GM19467 (cell line): ENCODE data around the gene KRTAP10-12.
"Not testable (repeated sequence)": the region's sequence is repeated elsewhere in the genome, so short reads cannot be mapped to it uniquely, and the experiment has no call there.

Experiments
- ATAC-seq: cut with Tn5 transposase; IDR thresholded peaks from one replicate; pipeline ENCODE4 v1.9.1; 2021; ENCODE audit warnings: mild to moderate bottlenecking, moderate library complexity; ENCODE audit not compliant: unreplicated experiment

Gene KRTAP10-12

DNA sequence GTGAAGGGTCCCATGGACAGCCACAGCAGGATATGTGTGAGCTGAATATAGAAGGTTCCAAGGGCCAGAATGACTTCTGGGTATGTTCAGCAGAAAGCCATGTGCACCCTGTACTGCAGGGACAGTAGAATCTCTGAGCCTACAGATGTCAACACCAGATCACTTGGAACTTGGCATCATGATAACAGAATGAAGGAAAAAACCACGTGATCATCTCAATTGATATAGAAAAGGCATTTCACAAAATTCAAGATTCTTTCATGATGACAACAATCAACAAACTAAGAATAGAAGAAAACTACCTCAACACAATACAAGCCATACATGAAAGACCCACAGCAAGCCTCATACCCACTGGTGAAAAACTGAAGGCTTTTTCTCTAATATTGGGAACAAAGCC lies 29.4 kb upstream of the KRTAP10-12 start:
- no peak for ATAC-seq

DNA sequence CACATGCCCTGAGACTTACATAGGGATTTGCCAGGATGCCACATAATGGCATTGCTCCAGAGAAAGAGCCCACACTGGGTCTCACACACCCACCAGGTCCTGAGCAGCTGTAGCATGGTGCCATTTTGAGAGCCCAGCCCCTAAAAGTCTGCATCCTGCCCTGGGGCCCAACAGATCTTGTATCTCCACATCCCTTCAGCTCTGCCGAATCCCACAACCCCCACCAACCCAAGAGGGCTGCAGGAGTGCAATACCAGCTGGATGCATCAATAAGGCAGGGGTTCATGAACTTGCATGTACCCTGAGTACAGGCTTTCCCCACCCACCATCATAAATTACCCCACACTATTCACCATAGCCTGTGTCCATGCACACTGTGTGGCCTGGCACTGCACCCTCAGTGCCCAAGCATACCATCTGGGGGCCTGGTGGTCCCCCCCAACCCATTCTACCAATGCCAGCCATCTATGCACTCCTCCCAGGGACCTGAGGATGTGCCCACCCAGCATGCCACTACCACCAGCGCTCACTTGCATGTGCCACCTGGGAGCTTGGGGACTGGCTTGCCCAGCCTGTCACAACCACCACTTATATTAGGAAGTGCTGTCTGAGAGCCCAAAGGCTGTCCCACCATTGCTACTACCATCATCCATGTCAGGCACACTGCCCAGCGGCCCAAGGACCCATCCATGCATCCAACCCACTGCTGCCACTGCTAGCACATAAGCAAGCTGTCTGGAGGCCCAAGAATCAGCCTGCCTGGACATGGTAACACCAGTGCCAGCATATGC lies 26.1 kb upstream of the KRTAP10-12 start:
- ATAC-seq: no peak

DNA sequence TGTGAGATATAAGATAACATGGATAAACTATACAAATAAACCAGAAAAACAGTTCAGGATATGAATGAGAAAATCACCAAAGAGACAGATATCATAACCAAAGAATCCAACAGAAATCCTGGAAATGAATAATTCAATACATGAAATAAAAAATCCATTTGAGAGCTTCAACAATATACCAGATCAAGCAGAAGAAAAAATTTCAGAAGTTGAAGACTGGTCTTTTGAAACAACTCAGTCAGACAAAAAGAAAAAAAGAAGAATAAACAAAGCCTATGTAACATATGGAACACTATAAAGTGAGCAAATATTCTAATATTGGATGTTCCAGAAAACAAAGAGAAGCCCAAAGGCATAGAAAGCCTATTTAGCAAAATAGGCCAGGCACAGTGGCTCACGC lies 25.1 kb upstream of the KRTAP10-12 start:
- no peak for ATAC-seq

DNA sequence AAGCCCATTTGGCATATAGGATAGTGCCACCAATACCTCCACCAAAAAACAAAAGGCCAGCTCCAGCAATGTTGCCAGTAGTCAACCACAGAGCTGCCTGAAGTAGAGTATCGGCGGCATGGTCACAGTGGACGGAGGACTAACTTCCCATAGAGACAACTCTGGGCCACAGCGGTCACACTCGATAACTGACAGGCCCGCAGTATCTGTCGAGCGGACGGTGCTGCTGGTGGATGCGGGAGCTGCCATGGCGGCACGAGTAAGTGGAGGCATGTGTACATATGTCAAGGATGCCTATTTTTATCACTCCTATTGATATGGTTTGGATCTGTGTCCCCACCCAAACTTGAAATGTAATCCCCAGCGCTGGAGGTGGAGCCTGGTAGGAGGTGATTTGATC lies 19.1 kb upstream of the KRTAP10-12 start:
- ATAC-seq: no peak

DNA sequence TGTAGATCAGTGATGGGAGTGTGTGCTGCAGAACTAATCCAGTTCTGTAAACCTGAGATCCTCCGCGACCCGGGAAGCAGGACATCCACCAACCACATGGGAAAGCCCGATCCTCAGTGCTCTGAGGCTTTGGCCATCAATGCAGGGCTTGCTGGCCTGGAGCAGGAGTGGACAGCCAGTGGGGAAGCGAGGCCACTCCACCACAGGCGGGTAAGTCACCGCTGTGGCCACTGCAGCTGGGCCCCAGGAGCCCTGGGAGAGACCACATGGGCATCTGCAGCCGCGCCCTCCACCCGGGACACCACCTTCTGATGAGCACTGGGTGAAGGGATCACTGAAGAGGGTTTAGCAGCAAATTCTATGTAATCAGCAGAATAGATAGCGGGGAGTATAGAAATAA lies 15.8 kb upstream of the KRTAP10-12 start:
- no peak for ATAC-seq

DNA sequence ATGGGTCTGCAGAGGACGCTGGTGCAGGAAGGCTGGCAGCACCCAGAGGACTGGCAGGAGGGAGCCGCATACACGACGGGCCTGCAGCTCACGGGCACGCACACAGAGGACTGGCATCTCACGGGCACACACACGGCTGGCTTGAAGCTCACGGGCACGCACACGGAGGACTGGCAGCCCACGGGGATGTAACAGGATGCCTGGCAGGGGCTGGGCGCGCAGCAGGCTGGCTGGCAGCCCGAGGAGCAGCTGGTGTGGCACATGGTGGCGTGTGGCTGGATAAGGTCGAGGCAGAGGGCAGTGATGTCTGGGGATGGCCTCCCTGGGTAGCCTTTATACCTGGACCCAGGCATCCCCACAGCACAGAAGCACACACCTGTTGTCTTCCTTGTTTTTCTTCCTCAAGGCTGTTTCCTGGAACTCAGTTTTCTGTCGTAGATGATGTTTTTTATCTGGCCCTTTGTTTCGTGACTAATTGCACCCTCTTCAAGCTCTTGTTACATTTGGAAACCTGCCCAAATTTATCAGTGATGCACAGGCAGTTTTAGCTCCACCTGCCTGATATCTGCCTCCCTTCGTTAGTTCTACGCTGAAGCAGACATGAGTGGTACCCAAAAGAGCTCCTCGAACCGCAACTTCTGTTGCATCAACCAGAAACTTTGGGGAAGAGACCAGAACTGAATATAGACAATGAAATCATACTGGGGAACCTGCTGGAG lies 15.0 kb upstream of the KRTAP10-12 start, which contains the start of gene KRTAP12-1:
KRTAP12-1 (minus strand) TSS at position 303 of the 719 bp plus-strand sequence; CDS start at position 263, 40 bp downstream.
- ATAC-seq: no peak

DNA sequence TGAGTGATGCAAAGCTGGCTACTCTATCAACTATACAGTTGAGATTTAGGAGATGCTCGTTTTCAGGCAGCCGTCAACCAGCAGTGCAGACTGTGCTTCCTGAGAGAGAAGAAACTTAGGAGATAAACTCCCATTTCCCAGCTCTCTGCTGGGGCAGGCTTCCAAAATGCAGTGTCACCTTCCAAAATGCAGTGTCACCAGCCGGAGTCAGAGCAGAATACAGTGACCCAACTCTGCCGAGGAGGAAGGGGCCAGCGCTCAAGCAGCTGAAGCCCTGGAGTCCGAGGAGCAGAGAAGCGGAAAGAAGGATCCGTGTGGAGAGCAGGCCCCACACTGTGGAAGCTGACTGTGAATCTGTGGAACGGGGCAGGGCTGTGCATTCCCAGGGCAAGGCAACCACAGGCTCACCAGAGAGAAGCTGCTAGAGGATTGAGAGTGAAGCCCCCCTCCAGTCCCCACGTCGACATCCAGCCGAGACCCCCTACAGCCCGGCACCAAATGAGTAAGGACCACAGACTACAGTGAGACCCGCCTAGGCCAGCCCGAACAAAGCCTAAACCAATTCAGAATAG lies 14.3 kb upstream of the KRTAP10-12 start:
- no peak for ATAC-seq

DNA sequence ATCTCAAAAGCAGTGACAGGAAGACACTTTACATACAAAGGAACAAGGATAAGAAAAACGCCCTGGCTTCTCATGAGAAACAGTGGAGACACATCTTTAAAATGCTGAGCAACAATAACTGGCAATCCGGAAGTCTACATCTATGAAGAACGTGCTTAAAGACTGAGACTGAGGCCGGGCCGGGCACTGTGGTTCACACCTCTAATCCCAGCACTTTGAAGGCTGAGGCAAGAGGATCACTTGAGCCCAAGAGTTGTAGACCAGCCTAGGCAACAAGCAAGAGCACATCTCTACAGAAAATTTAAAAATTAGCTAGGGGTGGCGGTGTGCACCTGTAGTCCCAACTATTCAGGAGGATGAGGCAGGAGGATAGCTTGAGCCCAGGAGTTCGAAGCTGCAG lies 12.9 kb upstream of the KRTAP10-12 start:
- ATAC-seq: no peak

DNA sequence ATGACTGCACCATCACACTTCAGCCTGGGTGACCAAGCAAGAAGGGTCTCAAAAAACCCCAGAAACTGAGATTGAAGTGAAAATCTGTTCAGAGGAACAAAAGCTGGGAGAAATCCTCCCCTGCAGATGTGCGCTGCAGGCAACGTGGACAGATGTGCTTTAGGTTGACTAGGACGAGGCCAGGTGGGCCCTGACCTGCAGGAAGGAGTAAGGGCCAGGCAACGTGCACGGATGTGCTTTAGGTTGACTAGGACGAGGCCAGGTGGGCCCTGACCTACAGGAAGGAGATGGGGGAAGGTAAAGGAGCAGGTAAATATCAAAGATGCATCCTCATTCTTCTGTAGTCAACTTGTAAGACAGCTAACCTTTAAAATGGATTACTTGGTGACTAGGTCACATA lies 12.5 kb upstream of the KRTAP10-12 start:
- no peak for ATAC-seq

DNA sequence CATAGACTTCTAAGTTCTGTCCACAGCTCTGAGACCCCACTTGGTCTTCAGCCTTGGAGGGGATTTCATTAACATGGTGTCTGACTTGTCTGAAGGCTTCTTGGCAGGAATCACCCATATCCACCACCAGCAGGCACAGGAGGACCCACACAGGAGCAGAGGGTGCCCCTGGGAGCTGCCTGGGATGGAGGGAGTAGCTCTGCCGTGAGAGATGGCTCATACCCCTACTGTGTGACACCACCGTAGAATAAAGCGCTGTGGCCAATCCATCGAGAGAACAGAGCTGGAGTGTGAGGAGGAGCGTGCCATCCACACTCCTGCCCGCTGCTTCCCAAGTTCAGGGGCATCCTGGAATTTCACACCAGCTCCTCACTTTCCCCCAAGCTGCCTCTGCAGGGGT lies 11.9 kb upstream of the KRTAP10-12 start:
- ATAC-seq: not testable (repeated sequence)

DNA sequence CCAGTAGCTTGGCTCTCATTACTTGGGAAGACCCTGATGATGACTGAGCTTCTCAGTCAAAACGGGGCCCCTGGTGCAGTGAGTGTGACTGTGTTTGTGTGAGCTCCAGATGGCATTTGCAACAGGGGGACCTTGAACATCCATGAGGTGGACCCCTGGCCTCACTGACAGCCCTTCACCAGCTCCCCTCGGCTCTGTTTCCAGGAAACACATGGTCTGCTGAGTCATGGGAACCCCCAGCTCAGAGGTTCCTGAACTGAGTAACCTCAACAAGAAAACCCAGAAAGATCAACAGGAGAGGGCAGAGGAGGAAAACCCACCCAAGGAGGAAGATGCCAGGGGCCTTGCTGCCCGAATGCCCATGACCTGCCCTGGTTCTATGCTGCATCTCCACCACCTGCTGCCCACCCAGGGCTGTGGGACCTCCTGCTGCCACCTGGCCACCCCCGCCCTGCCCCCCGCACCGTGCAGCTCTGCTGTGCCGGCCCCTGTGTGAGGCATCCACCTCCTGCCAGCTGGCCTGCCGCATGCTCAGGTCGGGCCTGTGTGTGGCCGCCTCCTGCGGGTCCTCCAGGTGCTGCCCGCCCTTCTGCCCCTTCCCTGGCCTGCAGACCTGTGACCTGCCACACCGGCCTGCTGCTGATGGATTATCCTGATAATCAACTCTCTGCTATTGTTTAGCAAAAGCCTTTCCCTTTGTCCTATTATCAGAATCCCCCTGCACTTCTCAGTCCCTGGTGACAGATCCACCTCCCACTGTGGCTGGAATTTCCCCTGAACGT lies 10.8 kb upstream of the KRTAP10-12 start:
- no peak for ATAC-seq

DNA sequence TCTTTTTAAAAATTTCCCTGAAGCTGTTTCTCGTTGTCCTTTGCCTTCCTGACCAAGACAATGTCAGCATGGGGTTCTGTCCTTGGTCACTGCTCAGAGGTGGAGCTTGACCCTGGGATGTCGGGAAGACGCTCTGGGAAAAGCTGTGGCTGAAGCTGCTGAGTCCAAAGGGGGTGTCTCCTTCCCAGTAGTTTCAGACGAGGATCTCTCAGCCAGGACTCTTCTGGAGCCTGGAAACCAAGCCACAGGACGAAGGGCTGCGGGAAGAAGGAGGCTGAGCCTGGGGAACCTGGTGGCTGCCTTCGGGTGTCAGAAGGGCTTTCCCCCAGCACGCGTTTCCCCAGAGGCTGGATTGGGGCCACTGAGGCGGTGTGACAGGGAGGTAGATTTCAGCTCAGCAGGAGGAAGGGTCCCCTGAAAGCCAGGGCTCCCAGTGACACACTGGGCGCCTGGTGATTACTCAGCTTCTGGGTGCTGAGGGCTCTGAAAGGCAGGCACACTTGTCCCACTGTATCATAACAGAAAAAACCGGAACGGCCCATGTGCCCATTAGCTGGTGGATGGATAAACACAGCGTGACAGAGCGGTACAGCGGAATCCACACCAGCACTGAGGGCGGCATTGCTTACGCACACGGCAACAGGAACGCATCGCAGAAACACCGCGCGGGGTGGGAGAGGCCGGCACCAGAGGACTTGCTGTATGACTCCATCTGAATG lies 10.0 kb upstream of the KRTAP10-12 start:
- no peak for ATAC-seq

DNA sequence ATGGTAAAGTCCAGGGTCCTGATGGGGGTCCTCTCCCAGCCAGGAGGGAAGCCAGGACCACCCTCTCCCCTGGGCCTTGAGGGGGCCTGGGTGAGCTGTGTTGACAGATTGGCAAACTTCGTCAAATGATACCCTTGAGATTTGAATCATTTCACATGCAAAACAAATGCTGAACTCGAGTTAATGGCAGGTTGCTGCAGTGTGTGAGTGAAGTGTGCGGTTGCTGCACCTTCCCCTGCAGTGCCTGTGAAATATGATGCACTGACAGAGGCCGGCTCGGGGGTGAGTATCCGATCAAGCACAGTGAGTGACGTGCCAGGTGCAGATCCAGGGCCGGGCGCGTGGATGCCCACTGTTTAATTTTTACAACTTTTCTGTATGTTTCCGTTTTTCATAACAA lies 9.3 kb upstream of the KRTAP10-12 start:
- ATAC-seq: no peak

DNA sequence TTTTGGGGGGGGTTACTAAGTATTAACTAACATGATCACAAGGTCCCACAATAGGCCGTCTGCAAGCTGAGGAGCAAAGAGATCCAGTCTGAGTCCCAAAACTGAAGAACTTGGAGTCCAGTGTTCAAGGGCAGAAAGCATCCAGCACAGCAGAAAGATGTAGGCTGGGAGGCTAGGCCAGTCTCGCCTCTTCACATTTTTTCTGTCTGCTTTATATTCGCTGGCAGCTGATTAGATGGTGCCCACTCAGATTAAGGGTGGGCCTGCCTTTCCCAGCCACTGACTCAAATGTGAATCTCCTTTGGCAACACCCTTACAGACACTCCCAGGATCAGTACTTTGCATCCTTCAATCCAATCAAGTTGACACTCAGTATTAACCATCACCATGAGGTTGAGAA lies 7.2 kb upstream of the KRTAP10-12 start:
- not testable (repeated sequence) for ATAC-seq

DNA sequence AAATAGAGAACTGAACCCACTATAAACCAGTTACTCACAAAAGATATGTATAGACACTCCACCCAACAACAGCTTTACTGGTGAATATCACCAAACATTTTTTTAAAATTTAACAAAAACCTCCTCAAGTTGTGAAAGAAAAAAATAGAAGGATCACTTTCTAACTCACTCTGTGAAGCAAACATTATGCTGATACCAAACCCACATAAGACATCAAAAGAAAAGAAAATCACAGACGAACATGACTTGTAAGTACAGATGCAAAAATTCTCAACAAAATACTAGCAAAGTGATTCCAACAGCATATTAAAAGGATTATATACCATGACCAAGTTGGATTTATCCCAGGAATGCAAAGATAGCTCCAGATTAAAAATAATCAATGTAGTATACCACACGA lies 5.3 kb upstream of the KRTAP10-12 start:
- no peak for ATAC-seq

DNA sequence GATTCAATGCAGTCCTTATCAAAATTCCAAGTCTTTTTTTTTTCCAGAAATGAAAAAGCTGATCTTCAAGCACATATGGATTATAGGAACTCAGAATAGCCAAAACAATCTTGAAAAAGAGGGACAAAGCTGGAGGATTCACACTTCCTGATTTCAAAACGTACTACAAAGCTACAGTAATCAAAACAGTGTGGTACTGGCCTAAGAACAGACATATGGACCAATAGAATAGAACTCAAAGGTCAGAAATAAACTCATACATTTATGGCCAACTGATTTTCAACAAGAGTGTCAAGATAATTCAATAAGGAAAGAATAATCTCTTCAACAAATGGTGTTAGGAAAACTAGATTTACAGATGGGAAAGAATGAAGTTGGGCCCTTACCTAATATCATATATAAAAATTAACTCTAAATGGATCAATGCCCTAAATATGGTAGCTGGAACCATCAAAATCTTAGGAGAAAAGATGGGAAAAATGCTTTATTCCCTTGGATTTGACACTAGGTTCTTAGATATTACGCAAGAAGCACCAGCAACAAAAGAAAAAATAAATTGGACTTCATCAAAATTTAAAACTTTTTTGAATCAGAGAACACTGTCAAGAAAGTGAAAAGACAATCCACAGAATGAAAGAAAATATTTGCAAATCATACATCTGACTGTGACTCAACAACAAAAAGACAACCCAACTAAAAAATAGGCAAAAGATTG lies 4.0 kb upstream of the KRTAP10-12 start:
- no peak for ATAC-seq

DNA sequence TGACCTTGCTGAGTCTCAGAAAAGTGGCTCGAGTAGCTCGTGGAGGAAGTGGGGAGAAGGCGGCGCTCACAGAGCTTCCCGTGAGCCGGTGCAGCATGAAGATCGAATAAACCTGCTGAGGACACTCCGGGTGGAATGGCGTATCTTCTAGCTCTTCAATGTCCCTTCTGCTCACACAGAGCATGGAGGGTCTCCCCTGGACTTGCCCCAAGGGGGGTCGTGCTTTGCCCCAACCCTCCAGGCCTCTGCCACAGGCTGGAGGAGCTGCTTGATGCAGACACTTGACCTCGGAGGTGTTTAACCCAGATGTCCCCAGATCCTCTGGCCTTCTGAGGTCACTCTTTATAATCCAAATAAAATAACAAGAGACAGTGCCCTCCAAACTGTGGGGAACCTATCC lies 2.2 kb upstream of the KRTAP10-12 start:
- ATAC-seq: no peak

DNA sequence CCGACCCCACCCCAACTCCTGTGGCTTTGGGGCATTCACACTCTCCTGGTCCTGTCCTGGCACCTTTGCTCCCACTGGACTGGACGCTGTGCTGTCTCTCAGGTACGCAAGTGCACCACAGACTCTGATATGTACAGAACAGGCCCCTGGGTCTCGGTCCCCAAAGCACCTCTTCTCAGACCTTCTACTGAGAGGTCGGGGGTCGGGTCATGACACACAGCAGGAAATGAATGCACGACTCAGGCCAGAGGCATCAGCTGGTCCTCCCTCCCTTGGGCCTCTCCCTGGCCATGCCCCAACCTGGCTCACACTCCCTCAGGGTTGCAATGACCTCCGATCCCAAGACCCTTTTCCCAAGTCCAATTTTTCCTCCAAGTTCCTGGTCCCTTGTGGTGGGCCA lies 1.8 kb upstream of the KRTAP10-12 start:
- no peak for ATAC-seq

DNA sequence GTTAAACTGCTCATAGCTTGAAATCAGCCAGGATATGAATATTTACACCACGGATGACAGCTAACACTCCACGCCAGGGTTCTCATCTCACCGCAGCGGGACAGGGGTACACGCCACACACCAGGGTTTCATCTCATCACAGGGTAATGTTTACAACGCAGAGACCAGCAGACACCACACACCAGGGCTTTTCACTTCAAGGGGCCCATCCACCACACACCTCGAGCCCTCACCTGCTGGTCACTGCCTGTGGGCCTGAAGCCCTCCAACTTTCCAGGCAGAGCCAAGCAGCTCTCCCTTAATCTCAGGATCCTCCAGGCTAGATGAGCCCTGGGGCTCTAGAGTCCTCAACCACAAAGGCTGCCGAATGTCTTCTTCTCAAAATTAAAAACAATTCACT lies 1.3 kb upstream of the KRTAP10-12 start:
- no peak for ATAC-seq

DNA sequence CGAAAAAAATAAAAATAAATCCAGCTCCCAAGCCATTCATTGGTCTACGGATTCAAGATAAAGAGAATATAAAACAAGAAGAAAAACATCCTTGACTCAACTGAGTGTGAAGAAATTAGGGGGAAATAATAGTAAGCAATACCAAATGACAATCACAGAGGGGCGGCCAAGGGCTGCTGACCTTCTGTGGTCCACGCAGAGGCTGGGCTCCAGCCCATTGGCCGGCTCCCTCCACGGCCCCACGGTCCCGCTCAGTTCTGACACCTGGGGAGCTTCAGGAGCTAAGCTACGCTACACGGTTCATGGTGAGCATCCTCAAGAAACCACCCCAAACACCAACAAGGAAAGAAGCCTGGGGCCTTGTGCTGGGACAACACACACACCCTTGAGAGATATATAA lies 400 bp upstream of the KRTAP10-12 start:
- ATAC-seq: no peak
